H1 (cell line): ENCODE measurements around the gene CD300A. TPM values are rescaled to one million over a fixed set of nuclear protein-coding genes. Genes with fewer than 3 reads are reported as not detected.
"Not testable (repeated sequence)": the region's sequence is repeated elsewhere in the genome, so short reads cannot be mapped to it uniquely, and the experiment has no call there.

Experiments
- CTCF ChIA-PET: fragments of 300-600 bp; sonication (Branson Sonifier 250); formaldehyde crosslinking; loops from one replicate; lab custom pipeline; 2021; ENCODE audit not compliant: partially characterized antibody; lab: Charles Lee
- POLR2A ChIA-PET: fragments of 300-600 bp; sonication (Branson Sonifier 250); formaldehyde crosslinking; loops from one replicate; lab custom pipeline; 2021; ENCODE audit warnings: inconsistent platforms; ENCODE audit not compliant: partially characterized antibody; lab: Charles Lee
- DNase-seq, 2 experiments: peaks; one replicate each; pipeline versions ENCODE4 v3.0.0 to v3.0.0-alpha.2; 2010 to 2022; ENCODE audit warnings: low spot score in 2 of 2, low read depth in 1 of 2, mixed read lengths in 1 of 2
- FAIRE-seq: peaks from 2 replicates; lab custom pipeline; 2011; peaks lifted over from hg19 to GRCh38; lab: Jason Lieb, UNC
- H2AFZ ChIP-seq: 2 replicates; pipeline ENCODE4 v1.8.1; 2012; ENCODE audit warnings: low read length, inconsistent platforms
- H2AK5ac ChIP-seq: 2 replicates; pipeline ENCODE4 v1.6.1; 2013; ENCODE audit warnings: low read depth, low read length
- H2BK120ac ChIP-seq: replicated peaks from 2 replicates; pipeline ENCODE3; 2013; ENCODE audit warnings: low read depth, low read length, inconsistent platforms
- H2BK12ac ChIP-seq: 2 replicates; pipeline ENCODE4 v1.6.1; 2013; ENCODE audit warnings: low read depth, low read length
- H2BK15ac ChIP-seq: 2 replicates; pipeline ENCODE4 v1.6.1; 2013; ENCODE audit warnings: low read length
- H2BK20ac ChIP-seq: 2 replicates; pipeline ENCODE4 v1.6.1; 2013; ENCODE audit warnings: low read length
- H2BK5ac ChIP-seq: 2 replicates; pipeline ENCODE4 v1.6.1; 2013; ENCODE audit warnings: low read depth, low read length
- H3K14ac ChIP-seq: 2 replicates; pipeline ENCODE4 v1.6.1; 2013; ENCODE audit warnings: inconsistent platforms; ENCODE audit not compliant: insufficient read length
- H3K18ac ChIP-seq: 2 replicates; pipeline ENCODE4 v1.6.1; 2013; ENCODE audit warnings: low read length; ENCODE audit errors: extremely low read depth
- H3K23ac ChIP-seq: 2 replicates; pipeline ENCODE4 v1.6.1; 2013; ENCODE audit warnings: inconsistent platforms; ENCODE audit not compliant: insufficient read length
- H3K23me2 ChIP-seq: 2 replicates; pipeline ENCODE4 v1.6.1; 2013; ENCODE audit warnings: low read depth, low read length
- H3K27ac ChIP-seq: 2 replicates; pipeline ENCODE4 v1.6.1; 2011; ENCODE audit warnings: low read depth, low read length, inconsistent platforms
- H3K27me3 ChIP-seq, 4 experiments: replicated peaks in 1 of 4; 1 replicate in 1 of 4; 2 replicates in 3 of 4; pipeline versions ENCODE4 v1.6.1 to v1.8.1; 2011 to 2013; ENCODE audit warnings: low read length in 3 of 4, mild to moderate bottlenecking in 3 of 4, inconsistent platforms in 2 of 4, mixed read lengths in 2 of 4, moderate library complexity in 1 of 4; ENCODE audit not compliant: control insufficient read depth in 3 of 4, insufficient read depth in 3 of 4; ENCODE audit errors: extremely low read depth in 1 of 4
- H3K36me3 ChIP-seq, 4 experiments: 2 replicates each; pipeline versions ENCODE4 v1.6.1 to v1.8.1; 2011 to 2013; ENCODE audit warnings: mild to moderate bottlenecking in 4 of 4, low read length in 3 of 4, moderate library complexity in 2 of 4, control low read depth in 1 of 4, inconsistent platforms in 1 of 4; ENCODE audit not compliant: insufficient read depth in 4 of 4, control insufficient read depth in 2 of 4
- H3K4ac ChIP-seq: replicated peaks from 2 replicates; pipeline ENCODE3; 2013; ENCODE audit warnings: low read length, low read depth, mixed read lengths, inconsistent platforms; ENCODE audit not compliant: insufficient read length
- H3K4me1 ChIP-seq, 4 experiments: replicated peaks in 1 of 4; 1 replicate in 1 of 4; 2 replicates in 3 of 4; pipeline versions ENCODE4 v1.6.1 to v1.8.1; 2011 to 2013; ENCODE audit warnings: low read length in 3 of 4, inconsistent platforms in 2 of 4, mixed read lengths in 1 of 4; ENCODE audit not compliant: insufficient read depth in 4 of 4, control insufficient read depth in 3 of 4
- H3K4me2 ChIP-seq, 2 experiments: 2 replicates each; pipeline versions ENCODE4 v1.6.1 to v1.8.1; 2011 to 2013; ENCODE audit warnings: low read depth in 2 of 2, low read length in 2 of 2, control low read depth in 1 of 2, inconsistent platforms in 1 of 2, mild to moderate bottlenecking in 1 of 2; ENCODE audit not compliant: insufficient read depth in 1 of 2
- H3K4me3 ChIP-seq, 4 experiments: fragments of 200-600, 300-600 bp in 1 of 4; sonication (generic), shearing (Covaris generic), sonication (Bioruptor Twin) in 1 of 4; 2 replicates each; pipeline versions ENCODE4 v1.5.1 to v1.8.1; 2011 to 2016; ENCODE audit warnings: low read length in 4 of 4, low read depth in 3 of 4, control low read depth in 2 of 4, inconsistent platforms in 2 of 4, mild to moderate bottlenecking in 2 of 4, mixed read lengths in 1 of 4, moderate library complexity in 1 of 4; ENCODE audit not compliant: insufficient read depth in 2 of 4; ENCODE audit errors: extremely low read depth in 1 of 4
- H3K56ac ChIP-seq: replicated peaks from 2 replicates; pipeline ENCODE3; 2013; ENCODE audit warnings: low read depth, mild to moderate bottlenecking, mixed read lengths, low read length, inconsistent platforms; ENCODE audit not compliant: insufficient read length
- H3K79me1 ChIP-seq: 2 replicates; pipeline ENCODE4 v1.6.1; 2013; ENCODE audit warnings: low read depth, low read length, control low read depth
- H3K79me2 ChIP-seq, 2 experiments: 2 replicates each; pipeline versions ENCODE4 v1.6.1 to v1.8.1; 2012 to 2013; ENCODE audit warnings: low read length in 2 of 2, mild to moderate bottlenecking in 2 of 2, inconsistent platforms in 1 of 2; ENCODE audit not compliant: insufficient read depth in 2 of 2, control insufficient read depth in 1 of 2
- H3K9ac ChIP-seq, 4 experiments: replicated peaks in 1 of 4; 1 replicate in 1 of 4; 2 replicates in 3 of 4; pipeline versions ENCODE4 v1.6.1 to v1.8.1; 2011 to 2013; ENCODE audit warnings: low read depth in 3 of 4, low read length in 3 of 4, control low read depth in 2 of 4, mild to moderate bottlenecking in 2 of 4, moderate library complexity in 2 of 4, inconsistent platforms in 1 of 4; ENCODE audit errors: extremely low read depth in 1 of 4
- H3K9me3 ChIP-seq, 2 experiments: 2 replicates each; pipeline versions ENCODE4 v1.6.1 to v1.8.1; 2012 to 2013; ENCODE audit warnings: mild to moderate bottlenecking in 2 of 2, moderate library complexity in 2 of 2, control low read depth in 1 of 2, inconsistent platforms in 1 of 2, low read depth in 1 of 2, low read length in 1 of 2, mixed read lengths in 1 of 2; ENCODE audit not compliant: insufficient read depth in 2 of 2
- H4K20me1 ChIP-seq, 2 experiments: replicated peaks in 1 of 2; 2 replicates each; pipeline versions ENCODE3 to v1.8.1; 2011 to 2013; ENCODE audit warnings: inconsistent platforms in 2 of 2, low read length in 2 of 2, mild to moderate bottlenecking in 1 of 2; ENCODE audit not compliant: insufficient read depth in 2 of 2, control insufficient read depth in 1 of 2
- H4K5ac ChIP-seq: 2 replicates; pipeline ENCODE4 v1.6.1; 2013; ENCODE audit warnings: low read length, low read depth, mixed read lengths, inconsistent platforms; ENCODE audit not compliant: insufficient read length
- H4K8ac ChIP-seq: 2 replicates; pipeline ENCODE4 v1.8.0; 2013; ENCODE audit warnings: mild to moderate bottlenecking, moderate library complexity, low read length, inconsistent platforms; ENCODE audit not compliant: insufficient read depth; ENCODE audit errors: extremely low read depth
- H4K91ac ChIP-seq: replicated peaks from 2 replicates; pipeline ENCODE3; 2013; ENCODE audit warnings: low read length, mixed read lengths, inconsistent platforms; ENCODE audit not compliant: insufficient read length
- WGBS, 2 experiments: shearing (Covaris generic) in 1 of 2; methylation state at CpG; one replicate each; pipeline versions ENCODE4 v1.1.6 to v1.1.7; 2013 to 2015; ENCODE audit warnings: low lambda C conversion rate in 2 of 2, mixed read lengths in 2 of 2, inconsistent platforms in 1 of 2, low coverage in 1 of 2, missing lambda C conversion rate in 1 of 2; ENCODE audit not compliant: insufficient replicate concordance in 2 of 2, insufficient coverage in 1 of 2, insufficient read length in 1 of 2; ENCODE audit errors: extremely low coverage in 1 of 2, missing lambda C conversion rate in 1 of 2; 5-methylcytosine and 5-hydroxymethylcytosine counted together
- polyA plus RNA-seq, 7 experiments: library from polyadenylated mRNA; depleted of rRNA in 3 of 7; stranded (reverse) in 5 of 7; unstranded in 2 of 7; fragments of >200 nt in 5 of 7; fragments of 200-250 nt in 2 of 7; gene quantifications; 1 replicate in 5 of 7; 2 replicates in 1 of 7; 4 replicates in 1 of 7; pipeline versions ENCODE4 v1.2.1 to v1.2.3, GENCODE V29; 2011 to 2013; ENCODE audit warnings: missing spikeins in 2 of 7, mixed read lengths in 2 of 7
- total RNA-seq: library from RNA; stranded (reverse); fragmentation: NEBNext Ultra II Directional; extraction: Animal tissue kit (Norgen Biotek cat#: 25700); gene quantifications from 2 replicates; pipeline ENCODE4 v1.2.1, GENCODE V29; 2021

Gene CD300A
- total and polyA plus RNA-seq, 2 of the 8 experiments (the other 6 are each of a cell fraction or from before 2014, with no cell fraction given) = 0.52 to 1.3 TPM

GRCh38 chr17:74488276-74488675, 21.8 kb downstream of the CD300A start:
- H3K56ac ChIP-seq, H4K91ac ChIP-seq, H3K27me3 ChIP-seq, DNase-seq, H3K4me2 ChIP-seq, H3K9me3 ChIP-seq, H3K4ac ChIP-seq, H3K36me3 ChIP-seq, H3K14ac ChIP-seq, H2AFZ ChIP-seq, H3K18ac ChIP-seq, H3K4me3 ChIP-seq, H4K8ac ChIP-seq, H3K4me1 ChIP-seq, H3K9ac ChIP-seq, H2AK5ac ChIP-seq, H3K23me2 ChIP-seq, H2BK12ac ChIP-seq, H3K79me2 ChIP-seq, H2BK120ac ChIP-seq, H2BK20ac ChIP-seq, H3K79me1 ChIP-seq, FAIRE-seq, POLR2A ChIA-PET, H4K5ac ChIP-seq, H4K20me1 ChIP-seq, H2BK15ac ChIP-seq, H3K23ac ChIP-seq, H3K27ac ChIP-seq, H2BK5ac ChIP-seq: not testable (repeated sequence)
- CTCF ChIA-PET = interaction anchor here (0.8 to 1.6 kb wide), 7 partner anchors 16 to 136 kb away, joined by 3 to 5 read pairs (median 3); no protein-coding TSS in a partner anchor
- WGBS, 2 experiments = 91% methylated on average over 4 of the region's 4 CpGs; no CpG with 5 or more reads in 1 of the 2 experiments
